GM04504 (cell line): Measurements from ENCODE around the gene ACTG1.

Source experiments
- DNase-seq: peaks from one replicate; pipeline ENCODE4 v3.0.0-alpha.2; 2012; ENCODE audit warnings: low read depth

ACTG1 gene

DNA sequence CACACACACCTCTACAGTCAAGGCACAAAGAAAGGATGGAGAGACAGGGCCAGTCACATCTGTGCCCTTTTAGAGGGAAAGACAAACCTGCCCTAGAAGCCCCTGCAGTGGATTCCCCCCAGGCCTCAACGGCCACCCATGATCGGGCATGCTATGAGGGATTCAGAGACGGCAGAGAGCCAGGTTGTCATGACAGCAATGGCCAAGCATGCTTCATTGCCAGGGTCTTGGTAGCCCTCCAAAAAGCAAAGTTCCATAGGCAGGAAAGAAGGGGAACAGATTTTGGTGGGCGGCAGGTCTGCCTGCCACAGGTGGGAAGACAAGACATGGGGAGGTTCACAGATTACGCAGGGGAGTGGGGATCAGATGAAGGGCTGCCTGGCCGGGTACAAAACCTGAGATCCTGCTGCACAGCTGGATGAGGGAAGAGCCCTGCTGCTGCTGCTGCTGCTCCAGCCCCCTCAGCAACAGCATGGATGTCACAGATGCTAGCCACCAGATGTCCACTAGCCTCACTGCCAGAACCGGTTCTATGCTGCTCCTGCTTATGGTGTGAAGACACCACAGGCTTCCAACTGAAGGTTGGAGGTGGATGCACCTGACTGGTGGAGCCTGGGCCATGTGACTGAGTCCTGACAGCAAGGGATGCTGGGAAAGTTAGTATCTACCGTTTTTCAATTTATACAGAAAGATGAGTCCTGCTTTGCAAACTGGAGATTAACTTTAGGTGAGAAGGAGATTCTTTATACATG is 17.8 kb downstream of the ACTG1 start:
- no peak for DNase-seq

GRCh38 chr17:81493198-81494038 is 19.2 kb downstream of the ACTG1 start:
- DNase-seq, result no peak

GRCh38 chr17:81492706-81493105 is 19.9 kb downstream of the ACTG1 start:
- DNase-seq, result no peak

- DNase-seq, result no peak
These were observed 20.4 kb downstream of the ACTG1 start for GRCh38 chr17:81492202-81492601.

- no peak for DNase-seq
These were observed 20.8 kb downstream of the ACTG1 start for GRCh38 chr17:81491761-81492160.

- no peak for DNase-seq
These were observed 21.4 kb downstream of the ACTG1 start for GRCh38 chr17:81491181-81491581.

DNA sequence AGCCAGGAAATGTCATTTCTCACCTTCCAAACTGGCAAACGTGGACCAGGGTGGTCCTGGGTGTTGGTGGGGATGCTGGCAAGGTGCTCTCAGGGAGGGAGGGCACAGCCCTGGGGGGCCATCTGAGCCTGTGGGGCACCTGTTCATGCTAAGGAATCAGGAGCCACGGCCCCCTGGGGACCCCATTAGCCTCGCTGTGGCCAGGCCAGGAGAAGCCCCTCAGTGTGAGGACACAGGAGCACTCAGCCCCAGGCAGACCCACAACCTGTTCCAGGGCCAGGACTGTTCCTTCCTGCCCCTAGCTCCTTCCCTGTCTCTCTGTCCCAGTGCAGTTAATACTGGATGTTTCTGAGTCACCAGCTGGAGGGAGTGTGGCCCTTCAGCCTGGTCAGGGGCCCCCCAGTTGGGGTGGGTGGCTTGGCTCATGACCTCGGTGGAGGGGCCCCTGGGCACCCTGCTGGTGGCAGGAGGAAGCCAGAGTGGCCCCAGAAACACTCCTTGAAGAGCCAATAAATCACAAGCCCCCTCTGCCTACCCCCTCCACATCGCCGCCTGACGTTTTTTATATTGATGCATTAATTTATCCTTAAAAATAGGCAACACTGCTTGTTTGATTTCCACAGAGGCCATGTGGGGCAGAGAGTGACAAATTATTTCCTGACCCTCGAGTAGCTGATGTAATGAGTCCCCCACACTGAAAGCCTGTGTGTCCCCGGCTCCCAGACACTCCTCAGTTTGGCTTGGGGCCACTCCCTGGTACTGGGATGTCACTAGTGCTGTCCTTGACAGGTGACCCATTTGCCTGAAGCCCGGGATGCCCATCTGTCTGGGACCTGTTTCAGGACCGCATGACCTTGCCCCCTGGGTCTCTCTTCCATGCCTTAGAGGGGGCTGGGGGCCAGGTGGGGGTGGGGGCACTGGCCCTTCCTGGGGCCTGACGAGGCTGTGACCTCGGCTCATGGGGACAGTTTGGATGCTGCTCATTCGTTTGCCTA is 22.3 kb downstream of the ACTG1 start:
- no peak for DNase-seq

- no peak for DNase-seq
These were observed 23.3 kb downstream of the ACTG1 start for GRCh38 chr17:81489012-81489997.

GRCh38 chr17:81488276-81488860 is 24.2 kb downstream of the ACTG1 start:
- DNase-seq, result no peak

- DNase-seq, result no peak
These were observed 24.9 kb downstream of the ACTG1 start for GRCh38 chr17:81487487-81488275.

DNA sequence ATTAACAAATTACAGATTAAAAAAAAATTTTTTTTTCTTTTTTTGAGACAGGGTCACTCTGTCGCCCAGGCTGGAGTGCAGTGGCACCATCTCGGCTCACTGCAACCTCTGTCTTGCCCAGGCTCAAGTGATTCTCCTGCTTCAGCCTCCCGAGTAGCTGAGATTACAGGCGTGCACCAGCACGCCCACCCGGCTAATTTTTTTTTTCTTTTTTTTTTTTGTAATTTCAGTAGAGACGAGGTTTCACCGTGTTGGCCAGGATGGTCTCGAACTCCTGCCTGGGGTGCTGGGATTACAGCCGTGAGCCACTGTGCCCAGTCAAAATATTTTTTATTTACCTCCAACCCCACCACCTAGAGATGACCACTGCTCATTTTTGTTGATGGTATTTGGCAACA is 25.5 kb downstream of the ACTG1 start:
- DNase-seq, result no peak

- no peak for DNase-seq
These were observed 26.3 kb downstream of the ACTG1 start for GRCh38 chr17:81486199-81486810.

GRCh38 chr17:81484195-81484979 is 28.2 kb downstream of the ACTG1 start:
- no peak for DNase-seq

DNA sequence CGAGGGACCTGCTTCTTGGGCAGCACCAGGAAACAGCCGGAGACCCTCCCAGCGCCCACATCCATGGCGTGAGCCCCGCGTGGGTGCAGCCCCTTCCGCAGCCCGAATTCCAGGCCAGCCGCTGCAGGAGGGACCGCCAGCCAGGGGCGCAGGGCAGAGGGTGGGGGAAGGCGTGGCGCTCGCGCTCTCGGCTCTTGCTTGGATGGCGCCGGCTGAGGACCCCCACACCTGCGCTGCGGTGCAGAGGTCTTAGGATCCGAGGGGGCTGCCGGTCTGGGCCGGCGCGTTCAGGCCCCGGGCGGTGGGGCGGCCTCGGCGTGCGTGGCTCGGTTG is 28.8 kb downstream of the ACTG1 start:
- DNase-seq, result no peak

GRCh38 chr17:81483085-81483861 is 29.3 kb downstream of the ACTG1 start:
- no peak for DNase-seq

GRCh38 chr17:81482673-81483072 is 29.9 kb downstream of the ACTG1 start:
- no peak for DNase-seq

- no peak for DNase-seq
These were observed 30.6 kb downstream of the ACTG1 start for GRCh38 chr17:81481815-81482505.
